Brain pericyte (primary cell): ENCODE data around the gene PON2.

Experiments used
- DNase-seq: peaks from one replicate; pipeline ENCODE4 v3.0.0-alpha.2; 2012; ENCODE audit warnings: low read depth, low spot score

The PON2 gene

DNA sequence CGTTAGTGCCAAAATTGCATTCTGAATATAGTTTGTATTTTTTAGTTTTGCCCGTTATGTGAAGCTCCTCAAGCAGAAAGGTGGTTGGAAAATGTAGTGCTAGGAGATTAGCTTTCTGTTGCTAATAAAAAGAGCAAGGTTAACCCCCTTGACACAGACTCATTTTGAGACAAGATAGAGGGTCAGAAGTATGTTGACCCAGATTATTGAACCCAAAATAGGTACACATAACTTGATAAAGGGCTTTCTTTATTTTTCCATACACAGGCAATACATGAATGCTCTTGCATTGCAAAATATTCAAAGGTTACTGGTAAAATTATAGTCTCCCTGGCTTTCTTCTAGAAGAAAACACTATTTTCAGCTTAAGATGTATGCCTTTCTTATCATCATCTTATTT lies 10.0 kb upstream of the PON2 start:
- no peak for DNase-seq

DNA sequence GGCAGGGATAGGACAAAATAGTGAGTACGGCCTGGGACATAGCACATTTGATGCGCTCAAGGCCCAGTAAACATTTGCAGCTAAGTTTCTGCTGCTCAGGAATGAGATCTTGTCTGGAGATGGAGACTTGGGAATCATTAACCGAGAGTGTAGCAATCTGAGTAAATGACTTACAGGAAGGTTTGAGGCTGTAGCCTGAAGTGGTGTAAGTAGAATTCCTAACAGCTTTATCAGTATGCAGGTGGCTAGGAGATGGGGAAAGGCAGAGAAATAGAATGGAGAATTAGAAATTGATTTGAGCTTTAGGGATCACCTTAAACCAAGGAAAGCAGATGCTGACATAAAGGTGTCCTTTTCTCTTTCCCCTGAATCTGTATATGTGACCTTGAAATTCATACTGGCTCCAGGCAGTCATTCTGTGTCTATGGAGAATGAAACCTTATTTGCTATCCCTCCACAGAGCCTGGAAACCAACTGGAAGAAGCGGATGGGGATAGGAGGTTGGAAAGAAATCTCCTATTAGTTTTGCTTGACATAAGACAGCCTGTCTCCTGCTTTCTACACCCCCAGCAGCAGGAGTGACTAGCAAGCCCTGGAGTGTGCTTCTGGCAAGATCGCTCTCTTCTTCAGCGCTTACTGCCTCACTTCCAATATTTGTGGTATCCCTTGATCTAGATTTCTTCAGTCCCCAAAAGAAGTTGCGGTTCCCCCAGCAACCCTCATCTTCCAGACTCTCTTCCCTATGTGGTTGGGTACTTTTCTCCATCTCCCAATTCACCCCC lies 6.4 kb upstream of the PON2 start:
- DNase-seq: no peak

DNA sequence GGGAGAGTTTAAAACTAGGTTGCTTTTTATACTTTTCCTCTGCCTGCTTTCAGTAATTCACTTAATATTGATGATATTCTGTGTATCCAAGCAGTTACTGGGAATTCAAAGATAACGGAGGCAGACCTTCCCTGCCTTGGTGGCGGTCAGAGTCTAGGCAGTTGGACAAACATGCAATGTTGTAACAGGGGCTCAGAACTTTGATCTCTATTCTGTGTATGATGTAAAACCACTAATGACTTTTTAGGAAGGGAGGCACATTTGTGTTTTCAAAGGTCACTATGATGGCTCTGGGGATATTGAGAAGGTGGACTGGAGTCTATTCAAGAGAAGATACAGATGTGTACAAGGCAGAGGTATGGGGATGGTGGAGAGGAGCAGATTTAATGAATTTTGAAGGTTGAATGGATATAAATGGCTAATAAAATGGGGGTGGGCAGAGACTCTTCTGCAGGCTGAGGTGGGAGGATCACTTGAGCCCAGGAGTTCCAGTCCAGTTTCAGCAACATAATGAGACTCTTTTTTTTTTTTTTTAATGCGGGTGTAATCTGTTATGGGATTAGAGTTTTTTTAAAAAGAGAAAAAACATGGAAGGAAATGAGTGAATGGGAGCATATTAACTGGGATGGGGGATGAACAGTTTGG lies 5.7 kb upstream of the PON2 start:
- DNase-seq: no peak

DNA sequence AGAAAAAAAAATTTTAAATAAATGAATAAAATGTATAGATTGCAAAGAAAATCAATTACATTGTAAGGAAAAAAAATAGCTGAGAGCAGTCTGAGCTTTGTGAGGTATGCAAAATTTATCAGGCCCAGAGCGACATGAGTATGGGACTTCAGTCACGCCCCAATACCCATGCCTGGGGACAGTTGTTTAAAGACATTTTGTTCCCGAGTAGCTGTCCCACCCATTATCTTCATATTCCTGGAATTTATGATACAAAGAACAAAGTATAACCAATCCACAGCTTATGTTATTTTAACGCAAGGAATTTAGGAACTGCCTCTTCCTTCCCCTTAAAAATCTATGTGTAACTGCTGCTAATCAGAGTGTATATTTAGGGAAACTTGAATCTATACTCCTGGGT lies 1.6 kb upstream of the PON2 start:
- DNase-seq: no peak

DNA sequence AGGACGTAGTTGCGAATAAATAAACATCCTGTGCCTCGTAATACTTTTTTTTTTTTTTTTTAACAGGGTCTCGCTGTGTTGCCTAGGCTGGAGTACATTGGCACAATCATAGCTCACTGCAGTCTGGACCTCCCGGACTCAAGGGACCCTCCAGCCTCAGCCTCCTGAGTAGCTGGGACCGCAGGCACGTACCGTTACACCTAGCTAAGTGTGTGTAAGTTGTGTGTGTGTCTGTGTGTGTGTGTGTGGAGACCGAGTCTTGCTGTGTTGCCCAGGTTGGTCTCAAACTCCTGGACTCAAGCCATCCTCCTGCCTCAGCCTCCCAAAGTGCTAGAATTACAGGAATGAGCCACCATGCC lies 573 bp upstream of the PON2 start:
- no peak for DNase-seq

DNA sequence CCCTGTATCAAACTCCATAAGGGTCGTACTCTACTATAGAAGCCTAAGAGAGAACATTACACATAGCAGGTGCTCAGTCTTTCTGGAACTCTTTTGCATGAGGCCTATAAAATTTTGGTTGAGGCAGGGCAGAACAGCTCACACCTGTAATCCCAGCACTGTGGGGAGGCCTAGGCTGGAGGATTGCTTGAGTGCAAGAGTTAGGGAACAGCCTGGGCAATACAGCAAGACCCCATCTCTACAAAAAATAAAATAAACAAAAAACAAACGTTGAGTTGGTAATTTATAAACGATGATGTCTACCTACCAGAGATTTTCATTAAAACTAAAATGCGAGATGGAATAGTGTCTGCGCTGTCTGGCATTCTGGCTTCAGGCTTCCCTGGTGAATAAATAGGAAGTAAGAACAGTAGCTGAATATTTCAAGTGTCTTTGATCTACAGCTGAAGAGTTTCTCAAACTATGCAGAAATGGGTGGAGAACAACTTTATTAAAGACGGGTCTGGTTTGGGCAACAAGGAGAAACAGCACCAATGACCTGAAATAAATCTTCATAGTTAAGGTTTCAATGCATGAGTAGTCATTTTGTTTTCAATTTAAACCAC lies 774 bp downstream of the PON2 start:
- DNase-seq: no peak

DNA sequence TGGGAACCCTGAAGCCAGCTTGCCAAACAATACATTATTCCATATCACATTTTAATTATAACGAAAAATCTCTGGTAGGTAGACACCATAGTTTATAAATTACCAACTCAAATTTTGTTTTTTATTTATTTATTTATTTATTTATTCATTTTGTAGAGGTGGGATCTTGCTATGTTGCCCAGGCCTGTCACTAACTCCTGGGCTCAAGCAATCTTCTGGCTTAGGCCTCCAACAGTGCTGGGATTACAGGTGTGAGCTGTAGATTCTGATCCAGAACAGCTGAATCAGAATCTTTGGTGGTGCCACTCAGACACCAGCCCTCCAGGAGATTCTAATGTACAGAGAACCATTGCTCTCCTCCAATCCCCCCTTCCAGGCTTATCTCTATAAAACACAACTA lies 1.7 kb downstream of the PON2 start:
- no peak for DNase-seq

DNA sequence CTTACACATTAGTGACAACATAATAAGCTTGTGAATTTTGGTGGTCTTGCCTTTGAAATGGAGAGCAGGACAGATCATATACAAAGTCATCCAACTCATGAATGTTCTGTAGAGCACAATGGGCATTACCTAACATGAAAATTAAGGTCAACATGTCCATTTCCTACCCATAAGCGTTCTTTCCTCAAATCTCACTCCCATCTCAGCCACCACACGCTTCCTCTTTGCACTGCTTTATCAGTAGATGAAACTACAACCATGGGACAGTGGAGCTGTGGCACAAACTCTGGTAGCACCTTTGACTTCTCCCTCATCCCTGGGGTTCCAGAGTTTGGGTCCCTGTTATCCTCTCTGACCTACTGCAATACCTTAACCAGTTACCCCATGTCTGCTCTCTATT lies 2.2 kb downstream of the PON2 start:
- DNase-seq: no peak

DNA sequence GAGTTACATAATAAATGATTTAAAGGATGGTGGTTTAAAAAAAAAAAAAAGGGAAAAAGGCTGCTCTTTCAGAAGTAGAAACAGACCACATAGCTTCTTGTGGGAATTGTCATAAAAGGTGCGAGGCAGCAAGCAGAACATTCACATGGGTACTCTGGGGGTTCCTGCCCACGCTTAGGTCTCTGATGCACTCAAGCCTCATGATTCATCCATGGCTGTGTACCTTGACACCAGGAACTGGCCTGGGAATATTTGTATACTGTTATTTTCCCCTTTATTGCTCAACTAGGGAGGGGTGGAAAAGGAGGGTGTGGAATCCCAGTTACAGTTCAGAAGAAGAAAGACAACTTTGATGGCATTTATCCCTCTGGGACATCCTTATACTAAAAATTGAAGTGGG lies 4.0 kb downstream of the PON2 start:
- DNase-seq: no peak

DNA sequence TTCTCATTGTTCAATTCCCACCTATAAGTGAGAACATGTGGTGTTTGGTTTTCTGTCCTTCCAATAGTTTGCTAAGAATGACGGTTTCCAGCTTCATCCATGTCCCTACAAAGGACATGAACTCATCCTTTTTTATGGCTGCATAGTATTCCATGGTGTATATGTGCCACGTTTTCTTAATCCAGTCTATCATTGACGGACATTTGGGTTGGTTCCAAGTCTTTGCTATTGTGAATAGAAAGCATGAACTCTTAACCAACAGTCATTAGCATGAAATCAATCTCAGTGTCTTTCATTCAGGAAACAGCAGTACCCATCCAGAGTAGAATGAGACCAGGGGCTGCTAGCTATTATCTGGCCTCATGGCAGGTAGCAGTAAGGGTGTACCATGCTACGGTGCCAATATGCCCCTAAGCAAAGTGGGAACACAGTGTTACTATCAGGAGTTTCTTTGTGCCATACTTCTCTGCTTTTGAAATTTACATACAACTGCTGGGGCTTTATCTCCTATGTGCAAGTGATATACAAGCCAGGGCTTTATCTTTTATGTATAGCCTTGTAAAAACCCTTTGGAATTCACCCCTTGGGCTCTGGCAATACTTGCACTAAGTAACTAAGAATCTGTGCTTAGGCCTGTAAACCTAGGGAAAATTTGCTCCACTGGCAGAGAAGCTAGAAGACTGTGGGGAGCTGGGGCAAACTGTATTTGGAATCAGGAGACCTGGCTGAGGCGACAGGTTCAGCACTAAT lies 5.4 kb downstream of the PON2 start:
- DNase-seq: no peak

DNA sequence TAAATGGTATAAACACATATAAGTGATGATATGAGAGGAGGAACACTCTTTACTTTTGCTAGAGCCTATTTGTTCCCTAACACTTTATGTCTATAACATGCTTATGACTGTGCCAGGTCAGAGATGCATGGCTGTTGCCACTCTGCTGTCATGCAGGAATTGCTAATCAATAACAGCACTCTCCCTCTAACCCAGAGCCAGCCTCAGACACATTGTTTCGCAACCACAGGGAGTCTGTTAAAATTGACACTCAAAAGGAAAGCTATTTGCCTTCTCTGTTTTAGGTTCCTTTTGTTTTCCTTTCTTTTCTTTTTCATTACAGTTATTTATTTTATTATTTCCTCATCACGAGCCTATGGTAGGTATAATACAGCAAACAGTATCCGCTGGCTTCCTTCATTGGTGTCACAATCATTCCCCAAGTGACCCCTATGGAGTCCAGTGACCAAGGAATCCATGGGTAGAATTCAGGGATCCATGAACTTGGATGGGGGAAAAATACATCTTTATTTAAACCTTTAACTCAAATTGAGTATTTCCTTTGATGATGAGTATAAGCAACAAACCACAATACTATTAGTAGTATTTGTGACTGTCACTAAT lies 6.8 kb downstream of the PON2 start:
- DNase-seq: no peak

DNA sequence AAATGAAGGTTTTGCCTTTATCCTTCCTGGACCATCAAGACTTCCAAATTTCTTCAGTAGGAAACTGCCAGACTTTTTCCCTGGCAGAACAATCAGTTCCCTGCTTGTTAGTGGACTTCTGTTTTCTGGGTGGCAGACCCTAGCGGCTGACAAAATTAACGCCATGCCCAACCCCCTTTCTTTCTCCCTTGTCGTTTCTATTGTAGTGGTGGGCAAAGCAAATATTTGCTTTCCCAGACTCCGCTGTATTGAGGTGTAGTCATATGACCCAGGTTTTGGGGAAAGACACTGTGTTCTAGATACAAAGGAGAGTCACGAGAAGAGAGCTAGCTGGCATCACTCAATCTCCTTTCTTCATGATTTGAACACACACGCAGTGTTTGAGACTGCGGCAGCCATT lies 7.7 kb downstream of the PON2 start:
- DNase-seq: no peak

DNA sequence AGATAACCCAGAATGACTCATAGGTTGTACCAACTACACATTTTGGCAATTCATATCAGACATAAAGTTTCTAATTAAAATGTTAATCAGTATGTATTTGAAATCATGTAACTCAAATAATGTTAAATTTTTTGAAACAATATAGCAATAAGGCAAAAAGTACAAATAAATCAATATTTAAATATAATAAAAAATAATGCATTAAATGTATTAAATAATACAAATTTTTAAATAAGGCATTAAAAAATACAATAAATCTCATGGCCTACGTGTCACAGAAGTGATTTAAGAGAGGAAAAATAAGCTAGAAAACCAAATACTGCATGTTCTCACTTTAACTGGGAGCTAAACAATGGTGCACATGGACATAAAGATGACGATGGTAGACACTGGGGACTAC lies 9.1 kb downstream of the PON2 start:
- DNase-seq: no peak

DNA sequence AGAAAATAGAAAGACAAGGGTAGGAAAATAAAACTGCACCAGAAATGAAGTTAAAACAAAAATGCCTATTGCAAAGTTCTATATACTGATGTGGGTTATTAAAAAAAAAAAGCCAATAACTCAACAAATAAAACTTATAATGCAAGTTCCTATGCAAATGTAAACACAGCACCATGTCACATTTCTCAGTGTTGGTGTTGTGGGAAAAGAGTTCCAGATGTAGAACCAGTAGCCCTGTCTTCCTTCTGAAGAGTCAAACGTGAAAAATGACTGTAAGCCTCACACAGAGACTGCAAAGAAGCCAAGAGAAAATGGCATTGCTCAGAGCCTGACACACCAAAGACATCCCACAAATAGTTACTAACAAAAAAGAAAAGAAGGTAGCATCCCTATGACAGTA lies 10.1 kb downstream of the PON2 start:
- DNase-seq: no peak

DNA sequence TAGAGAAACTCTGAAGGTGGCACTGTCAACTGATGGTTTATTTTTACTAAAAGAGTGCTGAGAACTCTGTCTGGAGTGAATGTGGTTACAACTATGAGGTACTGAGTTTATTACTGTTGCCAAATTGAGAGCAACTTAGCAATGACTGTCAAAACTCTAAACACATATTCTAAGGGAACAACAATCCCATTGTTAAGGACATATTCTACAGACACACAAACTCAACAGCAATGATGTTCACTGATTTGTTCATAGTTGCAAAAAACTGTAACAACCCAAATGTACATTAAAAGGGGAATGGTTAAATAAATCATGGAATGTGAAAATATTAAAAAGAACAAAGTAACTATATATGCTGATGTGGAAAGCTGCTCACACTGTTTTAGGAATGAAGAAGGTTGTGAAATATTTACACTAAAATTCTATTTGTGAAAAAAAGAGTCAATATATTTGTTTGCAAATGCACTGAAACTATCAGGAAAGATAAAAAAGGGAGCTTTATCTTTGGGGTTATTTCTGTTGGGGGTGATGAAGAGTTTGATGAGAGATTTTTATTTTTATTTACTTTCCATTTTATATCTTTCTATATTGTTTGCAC lies 12.9 kb downstream of the PON2 start:
- no peak for DNase-seq

DNA sequence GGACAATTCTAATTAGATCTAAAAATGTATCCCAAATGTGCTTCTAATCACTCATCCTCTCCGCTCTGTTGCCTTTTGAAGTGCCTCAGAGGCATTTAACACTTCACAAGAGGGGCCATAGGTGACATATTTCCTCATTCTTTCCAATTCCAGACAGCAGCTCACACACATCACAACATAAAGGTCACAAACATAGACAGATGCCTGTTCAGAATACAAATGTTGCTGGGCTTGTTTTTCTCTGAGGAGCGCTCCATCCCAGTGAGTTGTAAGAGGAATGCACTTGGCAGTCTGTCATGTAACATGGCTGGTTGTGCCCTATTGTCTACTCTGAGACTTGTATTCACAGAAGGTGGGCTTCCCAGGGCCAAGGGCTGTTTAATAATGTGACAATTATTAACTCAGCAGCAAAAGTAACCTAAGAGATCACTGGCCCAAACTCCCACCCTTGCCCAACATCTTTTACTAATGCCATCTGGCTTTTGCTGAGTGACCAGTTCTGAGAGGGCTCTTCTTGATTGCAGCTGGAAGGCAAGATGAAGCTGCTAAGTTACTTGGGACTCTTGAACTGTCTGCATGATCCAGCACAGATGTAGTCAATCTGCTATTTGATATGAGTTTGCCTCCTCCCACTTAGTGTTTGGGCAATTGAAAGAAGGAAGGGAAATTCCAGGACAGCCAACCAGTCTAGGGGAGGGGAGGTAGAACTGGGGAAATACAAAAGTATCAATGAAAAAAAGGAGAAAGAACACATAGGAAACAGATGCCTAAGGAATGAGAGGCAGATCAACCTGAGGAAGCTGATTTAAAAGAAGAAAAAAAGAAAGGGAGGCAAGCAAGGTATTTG lies 13.6 kb downstream of the PON2 start:
- no peak for DNase-seq

DNA sequence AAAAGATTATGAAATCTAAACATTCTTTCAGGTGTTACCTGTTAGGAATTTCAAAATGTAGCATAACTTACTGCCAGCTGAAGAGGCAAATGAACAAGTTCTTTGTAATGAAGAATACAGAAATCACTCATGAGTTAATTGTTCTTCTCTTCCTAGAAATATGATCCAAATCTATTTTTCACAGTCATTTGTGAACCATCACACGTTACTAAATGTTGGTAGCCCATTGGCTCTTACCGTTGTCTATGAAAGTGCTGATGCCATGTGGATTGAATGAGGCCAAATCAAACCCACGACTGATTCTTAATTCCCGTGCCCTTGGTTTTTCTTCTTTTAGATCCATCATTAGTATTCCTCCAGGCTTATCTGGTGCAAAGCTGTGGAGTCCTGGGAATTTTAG lies 22.8 kb downstream of the PON2 start:
- DNase-seq: no peak

DNA sequence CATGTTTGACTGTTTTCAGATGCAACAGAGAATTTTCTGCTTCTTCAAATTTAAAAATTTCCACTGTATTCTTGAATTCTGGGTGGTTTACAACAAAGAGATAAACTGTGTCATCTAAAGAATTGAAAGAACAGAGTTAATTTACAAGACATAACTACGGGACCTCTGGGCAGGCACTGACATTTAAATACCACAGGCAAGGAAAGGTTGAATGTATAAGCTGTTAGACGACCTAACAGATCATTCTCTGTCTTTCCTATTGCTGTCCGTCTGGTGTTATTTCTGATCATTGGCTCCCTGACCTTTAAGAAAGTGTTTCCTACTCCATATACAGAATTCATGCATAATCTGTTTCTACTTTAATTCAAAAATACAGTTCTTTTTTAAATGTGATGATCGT lies 23.2 kb downstream of the PON2 start:
- no peak for DNase-seq

DNA sequence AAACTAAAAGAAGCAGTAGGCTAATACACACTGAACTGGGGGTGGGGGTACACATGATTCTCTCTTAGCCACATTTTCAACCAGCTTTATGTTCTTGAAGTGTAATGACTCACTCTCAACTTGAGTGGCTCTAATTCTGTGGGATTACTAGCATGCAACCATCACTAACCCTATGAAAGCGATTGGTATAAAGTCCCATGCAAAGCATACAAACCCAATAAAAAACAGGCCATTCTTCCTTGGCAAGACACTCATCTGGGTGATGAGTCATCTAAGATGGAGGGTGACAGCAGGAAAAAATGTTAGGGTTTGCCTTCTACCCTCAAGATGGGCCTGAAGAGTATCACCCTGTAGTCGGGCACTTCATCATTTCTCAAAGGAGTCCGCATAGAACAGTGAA lies 23.8 kb downstream of the PON2 start:
- DNase-seq: no peak

DNA sequence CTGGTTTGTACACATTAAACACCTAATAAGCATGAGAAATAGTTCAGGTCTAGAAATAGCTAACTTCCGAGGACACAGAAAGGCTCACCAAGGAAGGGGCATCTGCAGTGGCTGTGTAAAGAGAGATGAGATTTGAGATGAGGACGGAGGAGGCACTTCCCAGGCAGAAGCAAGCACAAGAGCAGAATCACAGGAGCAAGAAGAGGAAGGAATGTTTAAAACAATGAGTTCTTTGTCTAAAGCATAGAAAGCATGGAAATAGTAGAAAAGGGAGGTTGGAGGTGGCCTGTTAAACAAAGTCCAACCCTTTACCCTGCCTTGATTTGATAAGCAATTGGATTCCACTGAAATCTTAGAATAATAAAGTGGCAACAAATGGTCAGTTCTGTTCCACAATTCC lies 27.1 kb downstream of the PON2 start:
- no peak for DNase-seq

DNA sequence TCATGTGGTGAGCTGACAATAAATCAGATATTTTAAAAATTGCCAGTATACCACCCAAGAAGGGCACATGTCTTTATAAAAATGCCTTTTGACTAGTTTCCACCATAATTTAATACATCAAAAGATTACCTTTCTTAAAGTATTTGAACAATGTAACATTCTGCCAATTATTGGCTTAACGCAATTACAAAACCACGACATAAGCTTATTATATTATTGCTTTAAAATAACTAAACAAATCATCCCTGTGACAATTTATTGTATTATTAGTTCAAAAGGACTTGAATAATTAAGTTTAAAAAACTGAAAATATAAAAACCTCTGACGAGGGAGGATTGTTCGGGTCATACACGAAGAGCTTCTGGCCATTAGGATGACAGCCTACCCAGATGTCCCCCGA lies 29.0 kb downstream of the PON2 start:
- no peak for DNase-seq
